MM.1S (cell line): ENCODE data around the gene TRMT61B.

Source experiments
- DNase-seq: peaks from one replicate; pipeline ENCODE4 v3.0.0-alpha.2; 2015
- H2AFZ ChIP-seq: fragments of 300-600 bp; sonication (generic); 2 replicates; pipeline ENCODE4 v1.6.0; 2016; ENCODE audit warnings: antibody characterized with exemption, low read length
- H3F3A ChIP-seq: fragments of 300-600 bp; sonication (generic); 2 replicates; pipeline ENCODE4 v1.6.1; 2016; ENCODE audit warnings: mild to moderate bottlenecking, antibody characterized with exemption, low read length, moderate library complexity, mixed read lengths; ENCODE audit not compliant: insufficient read depth
- H3K27ac ChIP-seq: fragments of 300-600 bp; sonication (generic); 2 replicates; pipeline ENCODE4 v1.5.1; 2016; ENCODE audit warnings: mild to moderate bottlenecking, low read length
- H3K27me3 ChIP-seq: fragments of 300-600 bp; sonication (generic); replicated peaks from 2 replicates; pipeline ENCODE4 v1.6.0; 2016; ENCODE audit warnings: low read length; ENCODE audit not compliant: insufficient read depth
- H3K36me3 ChIP-seq: fragments of 300-600 bp; sonication (generic); replicated peaks from 2 replicates; pipeline ENCODE4 v1.6.1; 2016; ENCODE audit warnings: mild to moderate bottlenecking, low read length, mixed read lengths; ENCODE audit not compliant: insufficient read depth
- H3K4me1 ChIP-seq: fragments of 300-600 bp; sonication (generic); 2 replicates; pipeline ENCODE4 v1.6.1; 2016; ENCODE audit warnings: low read length, mixed read lengths
- H3K4me2 ChIP-seq: fragments of 300-600 bp; sonication (generic); 2 replicates; pipeline ENCODE4 v1.6.0; 2016; ENCODE audit warnings: low read depth, low read length
- H3K4me3 ChIP-seq: fragments of 300-600 bp; sonication (generic); 2 replicates; pipeline ENCODE4 v1.5.1; 2016; ENCODE audit warnings: low read length, mixed read lengths
- H3K79me2 ChIP-seq: fragments of 300-600 bp; sonication (generic); 2 replicates; pipeline ENCODE4 v1.6.1; 2016; ENCODE audit warnings: mixed run types, low read length, mixed read lengths
- H3K9ac ChIP-seq: fragments of 300-600 bp; sonication (generic); 2 replicates; pipeline ENCODE4 v1.6.1; 2016; ENCODE audit warnings: low read length, mixed read lengths
- H3K9me2 ChIP-seq: fragments of 300-600 bp; sonication (generic); replicated peaks from 2 replicates; pipeline ENCODE4 v1.6.1; 2016; ENCODE audit warnings: mild to moderate bottlenecking, low read length, mixed read lengths; ENCODE audit not compliant: insufficient read depth
- H3K9me3 ChIP-seq: fragments of 300-600 bp; sonication (generic); replicated peaks from 2 replicates; pipeline ENCODE4 v1.6.1; 2016; ENCODE audit warnings: mild to moderate bottlenecking, low read length, mixed read lengths; ENCODE audit not compliant: insufficient read depth
- H4K20me1 ChIP-seq: fragments of 300-600 bp; sonication (generic); 2 replicates; pipeline ENCODE4 v1.6.1; 2016; ENCODE audit warnings: mild to moderate bottlenecking, low read length, moderate library complexity, mixed read lengths; ENCODE audit not compliant: insufficient read depth
- EZH2 ChIP-seq: fragments of 300-600 bp; sonication (generic); optimal IDR thresholded peaks from 2 replicates; pipeline ENCODE3; 2017; ENCODE audit warnings: low read depth, mild to moderate bottlenecking, antibody characterized with exemption, low read length, mixed read lengths
- EZH2phosphoT487 ChIP-seq: fragments of 300-600 bp; sonication (generic); IDR thresholded peaks from 2 replicates; pipeline ENCODE4 v1.6.1; 2018; ENCODE audit warnings: antibody characterized with exemption, low read length
- TF ChIP-seq, protein P1 (sequence below): fragments of 300-600 bp; sonication (generic); IDR thresholded peaks from 2 replicates; pipeline ENCODE4 v1.5.1; 2016; ENCODE audit warnings: antibody characterized with exemption, low read length, mixed read lengths

Gene TRMT61B

DNA sequence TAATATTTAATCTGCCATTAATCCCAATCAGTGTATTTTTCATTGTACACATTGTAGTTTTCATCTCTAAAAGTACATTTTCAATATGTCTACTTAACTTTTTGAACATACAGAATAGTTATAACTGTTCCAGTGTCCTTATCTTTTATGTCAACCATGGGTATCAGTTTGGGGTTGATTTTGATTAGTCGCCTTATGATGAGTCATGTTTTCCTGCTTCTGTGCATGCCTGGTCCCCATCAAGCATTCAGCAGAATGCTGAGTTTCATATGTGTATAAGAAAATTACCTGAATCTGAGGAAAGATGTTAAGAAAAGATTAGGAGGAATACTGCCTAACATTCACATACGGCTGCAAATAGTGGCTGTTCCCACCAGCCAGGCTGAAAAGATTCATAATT, 41.7 kb downstream of the TRMT61B start:
- H3K9me2 ChIP-seq: no peaks in the 10 kb centered on the region
- no peaks in the 10 kb centered on the region for H3K9me3 ChIP-seq
- H4K20me1 ChIP-seq: no peaks in the 10 kb centered on the region
- no peak overlapping the region for H3K27ac ChIP-seq
- H3K36me3 ChIP-seq: no peaks in the 10 kb centered on the region
- H3F3A ChIP-seq: no peaks in the 10 kb centered on the region
- H3K27me3 ChIP-seq: no peaks in the 10 kb centered on the region
- TF ChIP-seq EZH2: no peak
- TF ChIP-seq, protein P1, sequence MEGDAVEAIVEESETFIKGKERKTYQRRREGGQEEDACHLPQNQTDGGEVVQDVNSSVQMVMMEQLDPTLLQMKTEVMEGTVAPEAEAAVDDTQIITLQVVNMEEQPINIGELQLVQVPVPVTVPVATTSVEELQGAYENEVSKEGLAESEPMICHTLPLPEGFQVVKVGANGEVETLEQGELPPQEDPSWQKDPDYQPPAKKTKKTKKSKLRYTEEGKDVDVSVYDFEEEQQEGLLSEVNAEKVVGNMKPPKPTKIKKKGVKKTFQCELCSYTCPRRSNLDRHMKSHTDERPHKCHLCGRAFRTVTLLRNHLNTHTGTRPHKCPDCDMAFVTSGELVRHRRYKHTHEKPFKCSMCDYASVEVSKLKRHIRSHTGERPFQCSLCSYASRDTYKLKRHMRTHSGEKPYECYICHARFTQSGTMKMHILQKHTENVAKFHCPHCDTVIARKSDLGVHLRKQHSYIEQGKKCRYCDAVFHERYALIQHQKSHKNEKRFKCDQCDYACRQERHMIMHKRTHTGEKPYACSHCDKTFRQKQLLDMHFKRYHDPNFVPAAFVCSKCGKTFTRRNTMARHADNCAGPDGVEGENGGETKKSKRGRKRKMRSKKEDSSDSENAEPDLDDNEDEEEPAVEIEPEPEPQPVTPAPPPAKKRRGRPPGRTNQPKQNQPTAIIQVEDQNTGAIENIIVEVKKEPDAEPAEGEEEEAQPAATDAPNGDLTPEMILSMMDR: no peak
- no peak for TF ChIP-seq EZH2phosphoT487
- no peaks in the 10 kb centered on the region for H3K79me2 ChIP-seq
- H2AFZ ChIP-seq: no peak overlapping the region
- no peaks in the 10 kb centered on the region for H3K4me1 ChIP-seq
- no peak overlapping the region for H3K9ac ChIP-seq
- DNase-seq: no peak
- H3K4me3 ChIP-seq: no peak overlapping the region
- no peak overlapping the region for H3K4me2 ChIP-seq

DNA sequence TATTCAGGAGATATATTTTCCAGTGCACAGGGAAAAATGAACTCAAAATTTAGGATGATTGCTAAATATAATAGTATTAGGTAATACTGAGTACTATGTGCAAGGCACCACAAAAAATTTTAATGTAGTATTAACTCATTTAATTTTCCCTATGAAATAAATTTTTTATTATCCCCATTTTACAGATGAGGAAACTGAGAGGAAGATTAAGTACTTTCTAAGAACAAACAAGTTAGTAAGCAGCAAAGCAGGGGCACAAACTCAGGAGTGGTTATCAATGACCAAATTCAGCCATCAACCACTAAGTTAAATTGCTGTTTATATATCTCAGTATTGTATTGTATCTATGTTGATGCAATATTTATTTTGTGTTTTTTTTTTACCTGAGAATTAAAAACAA, 45.2 kb downstream of the TRMT61B start:
- Histone ChIP-seq H3K9ac (no peak overlapping the region), H2AFZ (no peak overlapping the region), H3K4me3 (no peak overlapping the region), H3K4me2 (no peak overlapping the region), H3K4me1 (no peaks in the 10 kb centered on the region), H3K9me3 (no peaks in the 10 kb centered on the region), H3K27me3 (no peaks in the 10 kb centered on the region), H3K9me2 (no peaks in the 10 kb centered on the region), H3F3A (no peaks in the 10 kb centered on the region), H4K20me1 (no peaks in the 10 kb centered on the region), H3K36me3 (no peaks in the 10 kb centered on the region), H3K79me2 (no peaks in the 10 kb centered on the region), H3K27ac (no peak overlapping the region)
- TF ChIP-seq, protein P1: no peak
- TF ChIP-seq EZH2phosphoT487 (no peak), EZH2 (no peak)
- no peak for DNase-seq

DNA sequence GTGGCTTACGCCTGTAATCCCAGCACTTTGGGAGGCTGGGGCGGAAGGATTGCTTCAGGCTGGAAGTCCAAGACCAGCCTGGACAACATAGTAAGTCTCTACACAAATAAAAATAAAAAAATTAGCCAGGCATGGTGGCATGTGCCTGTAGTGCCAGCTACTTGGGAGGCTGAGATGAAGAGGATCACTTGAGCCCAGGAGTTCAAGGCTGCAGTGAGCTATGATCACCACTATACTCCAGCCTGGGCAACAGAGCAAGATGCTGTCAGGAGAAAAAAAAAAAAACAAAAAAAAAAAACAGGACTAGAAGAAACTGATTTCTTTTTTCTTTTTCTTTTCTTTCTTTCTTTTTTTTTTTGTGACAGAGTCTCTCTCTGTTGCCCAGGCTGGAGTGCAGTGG, 45.9 kb downstream of the TRMT61B start:
- Histone ChIP-seq H4K20me1 (no peaks in the 10 kb centered on the region), H3K27ac (no peak overlapping the region), H3F3A (no peaks in the 10 kb centered on the region), H3K27me3 (no peaks in the 10 kb centered on the region), H3K9me3 (no peaks in the 10 kb centered on the region), H3K4me3 (no peak overlapping the region), H3K36me3 (no peaks in the 10 kb centered on the region), H2AFZ (no peak overlapping the region), H3K9ac (no peak overlapping the region), H3K9me2 (no peaks in the 10 kb centered on the region), H3K79me2 (no peaks in the 10 kb centered on the region), H3K4me2 (no peak overlapping the region), H3K4me1 (no peaks in the 10 kb centered on the region)
- DNase-seq: no peak
- TF ChIP-seq EZH2phosphoT487 (no peak), EZH2 (no peak)
- TF ChIP-seq, protein P1: no peak

DNA sequence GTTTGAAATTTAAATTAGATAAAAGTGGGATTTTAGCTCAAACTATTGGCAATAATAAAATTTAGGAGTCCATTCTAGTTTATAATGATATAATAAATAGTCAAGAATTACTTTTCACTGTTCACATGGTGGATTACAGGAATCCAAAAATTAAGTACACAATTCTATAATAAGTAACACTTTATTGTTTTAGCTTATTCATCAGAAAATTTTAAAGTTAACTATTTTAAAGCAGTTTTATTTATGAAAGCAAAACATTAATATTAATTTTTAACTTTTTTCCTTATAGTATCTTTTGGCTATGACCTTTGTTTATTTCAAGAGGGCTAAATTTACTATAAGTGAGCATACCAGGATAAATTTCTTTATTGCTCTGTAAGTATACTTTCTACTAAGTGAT, 48.1 kb downstream of the TRMT61B start:
- no peak overlapping the region for H3K4me3 ChIP-seq
- H2AFZ ChIP-seq: no peak overlapping the region
- no peaks in the 10 kb centered on the region for H3K9me2 ChIP-seq
- H3K27ac ChIP-seq: no peak overlapping the region
- no peaks in the 10 kb centered on the region for H4K20me1 ChIP-seq
- no peaks in the 10 kb centered on the region for H3K79me2 ChIP-seq
- H3F3A ChIP-seq: no peaks in the 10 kb centered on the region
- H3K36me3 ChIP-seq: no peaks in the 10 kb centered on the region
- TF ChIP-seq EZH2phosphoT487: no peak
- TF ChIP-seq, protein P1: no peak
- no peak for TF ChIP-seq EZH2
- no peaks in the 10 kb centered on the region for H3K4me1 ChIP-seq
- H3K4me2 ChIP-seq: no peak overlapping the region
- no peak overlapping the region for H3K9ac ChIP-seq
- no peaks in the 10 kb centered on the region for H3K9me3 ChIP-seq
- H3K27me3 ChIP-seq: no peaks in the 10 kb centered on the region
- no peak for DNase-seq
